Vagina (tissue), 2 donors: ENCODE measurements around the gene PRKAR2B. TPM values are rescaled to one million over a fixed set of nuclear protein-coding genes. Genes with fewer than 3 reads are reported as not detected.

ENCODE experiments used
- DNase-seq, 2 donors: peaks; one replicate each; pipeline ENCODE4 v3.0.0-alpha.2; 2017; ENCODE audit errors: extremely low spot score in 2 of 2
- H3K27ac ChIP-seq: fragments of 200-600 bp; sonication (generic); one replicate; pipeline ENCODE4 v1.5.1; 2019
- H3K27me3 ChIP-seq: fragments of 200-600 bp; sonication (generic); one replicate; pipeline ENCODE4 v1.5.1; 2019
- H3K36me3 ChIP-seq, 2 donors: fragments of 200-600 bp; sonication (generic); one replicate each; pipeline ENCODE4 v1.5.1; 2017 to 2019
- H3K4me1 ChIP-seq: fragments of 200-600 bp; sonication (generic); one replicate; pipeline ENCODE4 v1.5.1; 2019
- H3K4me3 ChIP-seq, 2 donors: fragments of 200-600 bp; sonication (generic); 1 replicate in 1 of 2; 2 replicates in 1 of 2; pipeline ENCODE4 v1.5.1; 2016 to 2019
- H3K9me3 ChIP-seq: fragments of 200-600 bp; sonication (generic); one replicate; pipeline ENCODE4 v1.5.1; 2019
- CTCF ChIP-seq, 3 experiments: fragments of 450-650 bp in 2 of 3; fragments of 200-600 bp in 1 of 3; sonication (generic) in 1 of 3; IDR thresholded peaks; one replicate each; pipeline ENCODE4 v1.5.1; 2017 to 2019; ENCODE audit warnings: antibody characterized with exemption in 3 of 3, mild to moderate bottlenecking in 2 of 3, moderate library complexity in 2 of 3
- POLR2A ChIP-seq, 2 donors: fragments of 450-650 bp; IDR thresholded peaks; one replicate each; pipeline ENCODE4 v1.6.1; 2017; ENCODE audit warnings: antibody characterized with exemption in 2 of 2, mild to moderate bottlenecking in 2 of 2, moderate library complexity in 2 of 2
- POLR2AphosphoS5 ChIP-seq, 2 donors: sonication (generic); formaldehyde crosslinking; IDR thresholded peaks; one replicate each; pipeline ENCODE4 v1.9.0; 2017; ENCODE audit warnings: antibody characterized with exemption in 2 of 2, mild to moderate bottlenecking in 2 of 2, low read depth in 1 of 2; ENCODE audit not compliant: insufficient read depth in 1 of 2
- intact Hi-C: fragments of 100-400 bp; cut with DNase I; formaldehyde crosslinking; loops from one replicate; pipeline ENCODE4 v1.15.1; 2023
- total RNA-seq: library from RNA; depleted of rRNA; stranded (reverse); fragments of >200 nt; gene quantifications from one replicate; pipeline ENCODE4 v1.2.3, GENCODE V29; 2016

The PRKAR2B gene
- total RNA-seq, 1 donor from 2014 or later, result 16.5 TPM

DNA sequence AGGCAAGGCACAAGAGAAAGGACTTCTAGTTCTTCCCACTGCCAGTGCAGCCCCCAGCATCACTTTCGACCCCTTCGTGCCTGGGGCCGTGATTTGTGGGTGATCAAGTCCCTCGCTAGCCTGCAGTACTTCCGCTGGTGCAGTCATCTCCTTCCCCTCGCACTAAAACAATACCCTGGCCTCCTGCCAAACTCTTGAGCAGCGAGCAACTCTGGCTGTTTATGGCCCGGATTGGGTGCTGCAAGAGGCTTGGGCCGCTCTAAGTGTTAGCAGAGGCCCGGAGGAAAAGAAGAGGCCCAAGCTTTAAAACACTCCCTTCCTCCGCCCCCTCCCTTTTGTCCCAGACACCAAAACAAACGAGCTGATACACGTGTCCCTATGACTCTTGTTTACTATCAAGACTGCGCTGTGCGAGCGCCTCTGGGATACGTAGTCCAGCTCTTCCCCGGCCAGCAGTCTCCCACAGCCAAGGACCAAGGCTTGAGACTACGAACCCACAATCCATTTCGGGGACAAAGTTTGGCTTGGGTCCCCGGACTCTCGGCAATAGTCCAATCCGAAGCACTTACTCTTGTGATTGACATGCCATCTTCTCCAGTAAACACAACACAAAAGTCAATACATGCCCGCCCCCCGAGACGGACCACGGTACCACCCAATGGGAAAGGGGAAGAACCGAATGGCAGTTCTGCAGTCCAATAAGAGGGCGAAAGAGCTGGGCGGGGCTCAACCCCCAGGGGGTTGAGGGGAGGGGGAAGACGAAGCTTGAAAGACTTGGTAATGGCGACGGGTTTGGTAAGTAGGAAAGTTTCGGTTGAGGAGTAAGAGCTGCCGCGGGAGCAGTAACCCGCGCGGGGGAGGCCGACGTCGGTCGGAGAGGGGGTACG lies 124.0 kb downstream of the PRKAR2B start, which contains the start of gene HBP1:
HBP1 (plus strand) TSS at position 771 of the 887 bp plus-strand sequence. CDS start 10,891 bp downstream, outside the sequence.
- TF ChIP-seq CTCF (IDR thresholded peaks at IDR 0.05), result no peak
- peak in 1 of 2 donors; percentile 84 for TF ChIP-seq POLR2A (IDR thresholded peaks at IDR 0.05)
- peak; percentile 75 to 93 for TF ChIP-seq POLR2AphosphoS5 (IDR thresholded peaks at IDR 0.05; ENCODE audit: insufficient read depth in 1 of 2, low read depth in 1 of 2)
- intact Hi-C loops, result no loop called here
- Histone ChIP-seq H3K4me1 (peaks cover 34% of the 10 kb centered on the region), H3K9me3 (no peaks in the 10 kb centered on the region), H3K27me3 (no peaks in the 10 kb centered on the region), H3K27ac (peak within 1 kb of the TSS; percentile 100), H3K36me3 (no peaks in the 10 kb centered on the region), H3K4me3 (peak within 1 kb of the TSS; percentile 82 to 86)
- peak; percentile 99 to 100 for DNase-seq

GRCh38 chr7:107169120-107170050 lies 124.9 kb downstream of the PRKAR2B start:
- TF ChIP-seq POLR2A (IDR thresholded peaks at IDR 0.05) (peak in 1 of 2 donors; percentile 56), CTCF (IDR thresholded peaks at IDR 0.05) (no peak), POLR2AphosphoS5 (IDR thresholded peaks at IDR 0.05; ENCODE audit: insufficient read depth in 1 of 2, low read depth in 1 of 2) (peak; percentile 87 to 94)
- H3K27ac ChIP-seq, result peak overlapping the region; percentile 100
- peak overlapping the region; percentile 82 to 86 for H3K4me3 ChIP-seq
- H3K36me3 ChIP-seq, result no peaks in the 10 kb centered on the region
- peak; percentile 98 to 99 for DNase-seq
- intact Hi-C loops, result no loop called here
- no peaks in the 10 kb centered on the region for H3K27me3 ChIP-seq
- H3K9me3 ChIP-seq, result no peaks in the 10 kb centered on the region
- peaks cover 43% of the 10 kb centered on the region for H3K4me1 ChIP-seq

DNA sequence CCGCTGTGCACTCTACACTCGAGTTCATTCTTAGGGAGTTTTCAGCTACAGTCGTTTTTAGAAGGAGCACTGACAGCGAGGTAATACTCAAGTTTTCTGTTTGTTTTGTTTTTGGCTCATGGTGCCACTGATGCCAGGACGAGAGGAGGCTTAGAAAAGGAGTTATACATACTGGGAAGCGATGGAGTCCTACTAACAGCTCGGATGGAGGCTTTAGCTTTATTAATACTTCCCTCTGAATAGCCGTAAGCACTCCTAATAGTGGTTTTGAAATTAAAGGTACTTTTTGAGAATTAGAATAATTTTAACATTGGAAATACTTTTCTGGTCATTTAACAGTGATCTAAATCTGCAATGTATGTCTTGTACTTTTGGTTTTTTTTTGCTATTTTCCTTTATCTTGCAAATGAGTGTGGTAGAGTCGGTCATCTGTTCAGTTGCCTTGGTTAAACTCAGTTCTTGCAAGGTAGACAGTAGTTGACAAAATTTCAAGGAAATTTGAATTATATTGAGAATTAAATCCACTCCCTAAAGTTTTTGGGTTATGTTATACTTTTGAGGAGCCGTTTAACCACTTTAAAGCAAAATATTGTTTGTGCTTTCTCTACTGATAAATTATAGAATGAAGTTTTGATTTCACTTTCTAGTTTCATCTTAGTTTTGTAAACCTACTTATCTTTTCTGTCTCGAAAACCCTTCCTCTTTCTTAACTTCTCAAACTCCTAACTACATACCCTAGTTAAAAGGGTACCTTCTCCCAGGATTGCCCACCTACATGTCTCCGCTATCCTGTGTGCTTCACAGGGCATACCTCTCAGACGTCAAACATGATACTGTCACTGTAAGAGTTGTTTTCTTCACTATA lies 125.8 kb downstream of the PRKAR2B start:
- intact Hi-C loops, result no loop called here

More for the DNA sequence above, 125.8 kb downstream of the PRKAR2B start:
- peak overlapping the region; percentile 100 for H3K27ac ChIP-seq
- H3K27me3 ChIP-seq, result no peaks in the 10 kb centered on the region
- H3K4me1 ChIP-seq, result peaks cover 52% of the 10 kb centered on the region
- no peak for TF ChIP-seq POLR2A (IDR thresholded peaks at IDR 0.05)
- TF ChIP-seq POLR2AphosphoS5 (IDR thresholded peaks at IDR 0.05; ENCODE audit: insufficient read depth in 1 of 2, low read depth in 1 of 2), result no peak
- TF ChIP-seq CTCF (IDR thresholded peaks at IDR 0.05), result no peak
- no peak for DNase-seq
- no peaks in the 10 kb centered on the region for H3K36me3 ChIP-seq
- H3K4me3 ChIP-seq, result peak overlapping the region; percentile 82 to 86
- H3K9me3 ChIP-seq, result no peaks in the 10 kb centered on the region
